Measurements from ENCODE around the gene CFAP161.

Gene CFAP161

GRCh38 chr15:81181220-81181619 lies 47.1 kb downstream of the CFAP161 start:
- Histone ChIP-seq H3K36me3 (ENCODE audit: control insufficient read depth, insufficient read depth, low read length) (no peaks in the 10 kb centered on the region), H3K4me3 (ENCODE audit: insufficient read depth, low read depth, low read length, poor library complexity, severe bottlenecking) (no peak overlapping the region), H3K9me3 (ENCODE audit: control insufficient read depth, low read length) (no peaks in the 10 kb centered on the region), H3K27me3 (replicated peaks; ENCODE audit: control insufficient read depth, insufficient read depth, low read length, poor library complexity, severe bottlenecking) (no peaks in the 10 kb centered on the region), H3K4me1 (ENCODE audit: control insufficient read depth, insufficient read depth, low read length, poor library complexity, severe bottlenecking) (no peaks in the 10 kb centered on the region), H3K27ac (ENCODE audit: insufficient read depth, low read length, poor library complexity, severe bottlenecking) (no peak overlapping the region)
- DNase-seq = no peak

DNA sequence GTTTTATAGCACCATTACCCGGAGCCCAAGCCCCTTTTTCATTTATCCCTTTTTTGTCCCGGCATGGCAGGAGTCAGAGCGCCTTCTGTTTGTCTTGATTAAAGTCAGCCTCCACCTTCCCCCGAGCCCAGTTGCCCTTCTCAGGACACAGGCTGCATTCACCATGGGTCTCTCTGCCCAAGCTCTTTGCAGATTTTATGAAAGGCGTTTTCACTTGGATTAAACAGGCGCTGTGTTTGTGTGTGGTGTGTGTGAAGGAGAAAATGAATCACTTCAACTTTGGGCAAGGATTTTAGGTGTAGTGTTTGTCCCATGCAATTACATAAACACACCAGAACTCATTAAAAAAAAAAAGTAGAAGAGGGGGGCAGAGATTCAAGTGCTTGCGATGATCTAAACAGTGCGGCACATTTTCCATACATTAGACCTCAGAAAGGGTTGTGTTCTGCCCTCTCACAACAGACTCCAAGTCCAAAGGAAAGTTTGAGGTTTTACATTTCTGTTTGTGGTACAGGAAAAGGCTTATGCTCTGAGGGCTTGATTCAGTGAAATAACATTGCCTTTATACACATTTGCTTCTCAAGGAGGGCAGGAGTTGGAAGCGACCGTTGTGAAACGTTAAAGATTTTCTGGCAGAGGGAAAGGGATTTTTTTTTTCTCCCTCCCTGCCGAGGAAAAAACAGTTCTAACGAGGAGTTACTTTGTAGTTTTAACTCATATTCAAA lies 48.1 kb downstream of the CFAP161 start:
- H3K9me3 ChIP-seq (ENCODE audit: control insufficient read depth, low read length) = no peaks in the 10 kb centered on the region
- H3K4me3 ChIP-seq (ENCODE audit: insufficient read depth, low read depth, low read length, poor library complexity, severe bottlenecking) = no peak overlapping the region
- no peaks in the 10 kb centered on the region for H3K27me3 ChIP-seq (replicated peaks; ENCODE audit: control insufficient read depth, insufficient read depth, low read length, poor library complexity, severe bottlenecking)
- no peak overlapping the region for H3K27ac ChIP-seq (ENCODE audit: insufficient read depth, low read length, poor library complexity, severe bottlenecking)
- H3K4me1 ChIP-seq (ENCODE audit: control insufficient read depth, insufficient read depth, low read length, poor library complexity, severe bottlenecking) = no peaks in the 10 kb centered on the region
- DNase-seq = no peak
- H3K36me3 ChIP-seq (ENCODE audit: control insufficient read depth, insufficient read depth, low read length) = no peaks in the 10 kb centered on the region

GRCh38 chr15:81182756-81183438 lies 48.8 kb downstream of the CFAP161 start:
- no peaks in the 10 kb centered on the region for H3K27me3 ChIP-seq (replicated peaks; ENCODE audit: control insufficient read depth, insufficient read depth, low read length, poor library complexity, severe bottlenecking)

DNA sequence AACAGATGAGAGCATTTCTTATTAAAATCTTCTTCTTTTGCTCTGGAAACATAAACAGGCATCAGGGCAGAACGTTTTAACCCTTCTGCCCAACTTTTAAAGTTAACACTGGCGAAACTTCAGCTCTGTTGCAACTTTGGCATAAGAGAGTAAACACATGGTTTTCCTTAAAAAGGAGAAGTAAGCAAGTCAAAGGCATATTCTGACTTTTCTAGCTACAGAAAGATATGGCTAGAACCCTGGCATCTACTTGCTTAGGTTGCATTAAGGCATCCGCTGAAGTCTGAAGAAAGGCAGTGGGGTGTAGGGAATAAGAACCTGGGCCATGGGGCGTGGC lies 49.3 kb downstream of the CFAP161 start:
- no peak overlapping the region for H3K27ac ChIP-seq (ENCODE audit: insufficient read depth, low read length, poor library complexity, severe bottlenecking)
- no peaks in the 10 kb centered on the region for H3K36me3 ChIP-seq (ENCODE audit: control insufficient read depth, insufficient read depth, low read length)
- H3K27me3 ChIP-seq (replicated peaks; ENCODE audit: control insufficient read depth, insufficient read depth, low read length, poor library complexity, severe bottlenecking) = no peaks in the 10 kb centered on the region
- DNase-seq = no peak
- no peaks in the 10 kb centered on the region for H3K9me3 ChIP-seq (ENCODE audit: control insufficient read depth, low read length)
- no peaks in the 10 kb centered on the region for H3K4me1 ChIP-seq (ENCODE audit: control insufficient read depth, insufficient read depth, low read length, poor library complexity, severe bottlenecking)
- no peak overlapping the region for H3K4me3 ChIP-seq (ENCODE audit: insufficient read depth, low read depth, low read length, poor library complexity, severe bottlenecking)

More at GRCh38 chr15:81182756-81183438, 48.8 kb downstream of the CFAP161 start:
- no peak overlapping the region for H3K4me3 ChIP-seq (ENCODE audit: insufficient read depth, low read depth, low read length, poor library complexity, severe bottlenecking)
- no peak overlapping the region for H3K27ac ChIP-seq (ENCODE audit: insufficient read depth, low read length, poor library complexity, severe bottlenecking)
- H3K36me3 ChIP-seq (ENCODE audit: control insufficient read depth, insufficient read depth, low read length) = no peaks in the 10 kb centered on the region
- no peaks in the 10 kb centered on the region for H3K4me1 ChIP-seq (ENCODE audit: control insufficient read depth, insufficient read depth, low read length, poor library complexity, severe bottlenecking)
- no peaks in the 10 kb centered on the region for H3K9me3 ChIP-seq (ENCODE audit: control insufficient read depth, low read length)
- DNase-seq = no peak

DNA sequence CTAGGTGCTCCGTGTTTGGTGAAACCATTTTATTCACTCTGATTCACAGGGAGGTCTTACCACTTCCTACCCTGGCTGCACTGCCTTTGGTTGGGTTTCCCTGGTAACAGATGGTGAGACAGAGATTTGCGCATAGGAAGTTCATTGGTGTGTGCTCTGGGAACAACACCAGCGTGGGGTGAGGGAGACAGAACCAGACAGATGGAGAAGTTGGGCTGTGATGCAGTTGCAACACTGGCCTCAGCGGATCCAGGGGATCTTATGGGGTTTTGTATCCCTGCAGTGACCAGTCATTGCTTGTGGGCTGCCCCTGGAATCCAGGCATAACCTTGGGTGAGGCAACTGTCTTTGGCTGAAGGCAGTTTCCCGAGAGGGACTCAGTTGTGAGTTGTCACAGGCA lies 50.1 kb downstream of the CFAP161 start:
- DNase-seq = no peak
- H3K4me3 ChIP-seq (ENCODE audit: insufficient read depth, low read depth, low read length, poor library complexity, severe bottlenecking) = no peak overlapping the region
- no peaks in the 10 kb centered on the region for H3K27me3 ChIP-seq (replicated peaks; ENCODE audit: control insufficient read depth, insufficient read depth, low read length, poor library complexity, severe bottlenecking)
- no peaks in the 10 kb centered on the region for H3K9me3 ChIP-seq (ENCODE audit: control insufficient read depth, low read length)
- no peak overlapping the region for H3K27ac ChIP-seq (ENCODE audit: insufficient read depth, low read length, poor library complexity, severe bottlenecking)
- no peaks in the 10 kb centered on the region for H3K4me1 ChIP-seq (ENCODE audit: control insufficient read depth, insufficient read depth, low read length, poor library complexity, severe bottlenecking)
- no peaks in the 10 kb centered on the region for H3K36me3 ChIP-seq (ENCODE audit: control insufficient read depth, insufficient read depth, low read length)

DNA sequence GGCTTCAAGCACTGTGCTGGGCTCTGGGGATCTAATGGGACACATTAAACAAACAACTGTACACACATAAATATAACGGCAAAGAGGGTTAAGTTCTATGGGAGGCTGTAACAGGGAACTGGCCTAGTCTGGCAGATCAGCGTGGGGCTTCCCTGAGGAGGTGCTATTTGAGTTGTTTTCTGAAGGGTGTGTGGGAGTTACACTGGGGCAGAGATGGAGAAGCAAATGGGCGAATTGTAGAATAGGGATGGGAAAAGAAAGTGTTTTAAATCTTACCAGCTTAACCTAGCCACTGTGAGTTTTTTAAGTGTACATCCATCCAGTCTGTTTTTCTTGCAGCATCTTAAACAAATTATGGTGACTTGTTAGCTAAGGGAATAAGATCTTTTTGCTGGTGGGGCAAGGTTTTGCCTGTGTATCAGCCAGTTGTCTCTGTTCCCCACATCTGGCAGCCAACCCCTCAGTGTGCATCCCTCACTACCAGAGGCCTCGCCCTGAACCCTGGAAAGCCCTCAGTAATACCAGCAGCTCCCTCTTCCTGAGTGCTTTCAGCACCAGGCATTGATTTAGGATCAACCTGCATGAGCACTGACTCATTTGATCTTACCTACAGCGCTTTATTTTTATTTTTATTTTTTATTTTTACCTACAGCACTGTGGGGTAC lies 51.7 kb downstream of the CFAP161 start:
- no peak for DNase-seq
- H3K4me1 ChIP-seq (ENCODE audit: control insufficient read depth, insufficient read depth, low read length, poor library complexity, severe bottlenecking) = no peaks in the 10 kb centered on the region
- H3K27me3 ChIP-seq (replicated peaks; ENCODE audit: control insufficient read depth, insufficient read depth, low read length, poor library complexity, severe bottlenecking) = no peaks in the 10 kb centered on the region
- no peaks in the 10 kb centered on the region for H3K9me3 ChIP-seq (ENCODE audit: control insufficient read depth, low read length)
- no peak overlapping the region for H3K27ac ChIP-seq (ENCODE audit: insufficient read depth, low read length, poor library complexity, severe bottlenecking)
- no peaks in the 10 kb centered on the region for H3K36me3 ChIP-seq (ENCODE audit: control insufficient read depth, insufficient read depth, low read length)
- H3K4me3 ChIP-seq (ENCODE audit: insufficient read depth, low read depth, low read length, poor library complexity, severe bottlenecking) = no peak overlapping the region

GRCh38 chr15:81188354-81188753 lies 54.3 kb downstream of the CFAP161 start:
- no peak for DNase-seq
- Histone ChIP-seq H3K27me3 (replicated peaks; ENCODE audit: control insufficient read depth, insufficient read depth, low read length, poor library complexity, severe bottlenecking) (no peaks in the 10 kb centered on the region), H3K4me1 (ENCODE audit: control insufficient read depth, insufficient read depth, low read length, poor library complexity, severe bottlenecking) (no peaks in the 10 kb centered on the region), H3K27ac (ENCODE audit: insufficient read depth, low read length, poor library complexity, severe bottlenecking) (no peak overlapping the region), H3K36me3 (ENCODE audit: control insufficient read depth, insufficient read depth, low read length) (no peaks in the 10 kb centered on the region), H3K4me3 (ENCODE audit: insufficient read depth, low read depth, low read length, poor library complexity, severe bottlenecking) (no peak overlapping the region), H3K9me3 (ENCODE audit: control insufficient read depth, low read length) (no peaks in the 10 kb centered on the region)

GRCh38 chr15:81189583-81190283 lies 55.7 kb downstream of the CFAP161 start:
- Histone ChIP-seq H3K4me1 (ENCODE audit: control insufficient read depth, insufficient read depth, low read length, poor library complexity, severe bottlenecking) (no peaks in the 10 kb centered on the region), H3K27ac (ENCODE audit: insufficient read depth, low read length, poor library complexity, severe bottlenecking) (no peak overlapping the region), H3K36me3 (ENCODE audit: control insufficient read depth, insufficient read depth, low read length) (no peaks in the 10 kb centered on the region), H3K27me3 (replicated peaks; ENCODE audit: control insufficient read depth, insufficient read depth, low read length, poor library complexity, severe bottlenecking) (no peaks in the 10 kb centered on the region), H3K9me3 (ENCODE audit: control insufficient read depth, low read length) (no peaks in the 10 kb centered on the region), H3K4me3 (ENCODE audit: insufficient read depth, low read depth, low read length, poor library complexity, severe bottlenecking) (no peak overlapping the region)
- no peak for DNase-seq

GRCh38 chr15:81190922-81191507 lies 56.9 kb downstream of the CFAP161 start:
- no peaks in the 10 kb centered on the region for H3K4me1 ChIP-seq (ENCODE audit: control insufficient read depth, insufficient read depth, low read length, poor library complexity, severe bottlenecking)
- H3K27ac ChIP-seq (ENCODE audit: insufficient read depth, low read length, poor library complexity, severe bottlenecking) = no peak overlapping the region
- H3K36me3 ChIP-seq (ENCODE audit: control insufficient read depth, insufficient read depth, low read length) = no peaks in the 10 kb centered on the region
- H3K27me3 ChIP-seq (replicated peaks; ENCODE audit: control insufficient read depth, insufficient read depth, low read length, poor library complexity, severe bottlenecking) = no peaks in the 10 kb centered on the region
- no peaks in the 10 kb centered on the region for H3K9me3 ChIP-seq (ENCODE audit: control insufficient read depth, low read length)
- H3K4me3 ChIP-seq (ENCODE audit: insufficient read depth, low read depth, low read length, poor library complexity, severe bottlenecking) = no peak overlapping the region
- DNase-seq = no peak

Data from effector memory CD4-positive, alpha-beta T cell (primary cell).